ENCODE results near the gene GMDS.

GMDS gene

DNA sequence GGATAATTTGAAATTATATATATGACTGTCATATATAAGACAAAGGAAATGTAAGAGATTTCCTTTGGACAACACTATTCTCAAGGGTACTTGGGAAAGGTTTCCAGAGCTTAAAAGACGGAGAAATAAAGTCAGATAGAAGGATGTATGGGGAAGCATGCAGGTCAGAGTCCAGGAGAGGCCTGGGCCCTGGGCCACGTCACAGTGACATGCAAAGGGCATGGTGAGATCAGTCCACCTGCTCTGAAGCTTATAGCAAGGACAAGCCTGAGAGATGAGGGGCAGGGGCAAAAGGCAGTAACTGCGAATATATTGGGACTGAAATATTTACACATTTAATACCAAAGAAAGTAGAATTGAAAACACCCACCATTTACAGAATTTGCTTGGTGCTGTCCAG is 24.6 kb upstream of the GMDS start:
- TF ChIP-seq, protein P1, sequence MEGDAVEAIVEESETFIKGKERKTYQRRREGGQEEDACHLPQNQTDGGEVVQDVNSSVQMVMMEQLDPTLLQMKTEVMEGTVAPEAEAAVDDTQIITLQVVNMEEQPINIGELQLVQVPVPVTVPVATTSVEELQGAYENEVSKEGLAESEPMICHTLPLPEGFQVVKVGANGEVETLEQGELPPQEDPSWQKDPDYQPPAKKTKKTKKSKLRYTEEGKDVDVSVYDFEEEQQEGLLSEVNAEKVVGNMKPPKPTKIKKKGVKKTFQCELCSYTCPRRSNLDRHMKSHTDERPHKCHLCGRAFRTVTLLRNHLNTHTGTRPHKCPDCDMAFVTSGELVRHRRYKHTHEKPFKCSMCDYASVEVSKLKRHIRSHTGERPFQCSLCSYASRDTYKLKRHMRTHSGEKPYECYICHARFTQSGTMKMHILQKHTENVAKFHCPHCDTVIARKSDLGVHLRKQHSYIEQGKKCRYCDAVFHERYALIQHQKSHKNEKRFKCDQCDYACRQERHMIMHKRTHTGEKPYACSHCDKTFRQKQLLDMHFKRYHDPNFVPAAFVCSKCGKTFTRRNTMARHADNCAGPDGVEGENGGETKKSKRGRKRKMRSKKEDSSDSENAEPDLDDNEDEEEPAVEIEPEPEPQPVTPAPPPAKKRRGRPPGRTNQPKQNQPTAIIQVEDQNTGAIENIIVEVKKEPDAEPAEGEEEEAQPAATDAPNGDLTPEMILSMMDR (IDR thresholded peaks at IDR 0.05; ENCODE audit: low read depth, low read length): no peak
- Histone ChIP-seq H3K4me1 (no peaks in the 10 kb centered on the region), H3K9me3 (no peaks in the 10 kb centered on the region; the same call in 1 of the 2 replicates), H3K36me3 (no peaks in the 10 kb centered on the region), H3K27me3 (no peaks in the 10 kb centered on the region), H3K4me3 (ENCODE audit: low read depth, low read length) (no peak overlapping the region)
- DNase-seq: no peak

DNA sequence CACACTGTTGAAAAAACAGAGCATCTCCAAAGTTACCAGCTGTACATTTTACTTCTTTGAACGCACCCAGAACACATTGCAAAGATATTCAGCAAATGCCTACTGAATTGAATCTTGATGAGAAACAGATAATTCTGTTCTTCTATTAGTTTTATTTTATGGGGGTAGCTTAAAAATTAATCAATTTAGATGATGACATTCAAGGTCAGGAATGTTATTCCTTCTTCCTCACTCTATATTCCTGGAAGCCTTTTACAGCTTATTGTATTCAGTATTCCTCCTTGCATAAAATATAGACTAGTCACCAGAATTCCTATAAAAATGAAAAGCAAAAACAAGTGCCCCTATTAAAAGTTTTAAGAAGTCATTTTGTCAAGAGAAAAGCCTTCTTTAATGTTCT is 21.4 kb upstream of the GMDS start:
- no peak overlapping the region for H3K4me3 ChIP-seq (ENCODE audit: low read depth, low read length)
- DNase-seq: no peak

DNA sequence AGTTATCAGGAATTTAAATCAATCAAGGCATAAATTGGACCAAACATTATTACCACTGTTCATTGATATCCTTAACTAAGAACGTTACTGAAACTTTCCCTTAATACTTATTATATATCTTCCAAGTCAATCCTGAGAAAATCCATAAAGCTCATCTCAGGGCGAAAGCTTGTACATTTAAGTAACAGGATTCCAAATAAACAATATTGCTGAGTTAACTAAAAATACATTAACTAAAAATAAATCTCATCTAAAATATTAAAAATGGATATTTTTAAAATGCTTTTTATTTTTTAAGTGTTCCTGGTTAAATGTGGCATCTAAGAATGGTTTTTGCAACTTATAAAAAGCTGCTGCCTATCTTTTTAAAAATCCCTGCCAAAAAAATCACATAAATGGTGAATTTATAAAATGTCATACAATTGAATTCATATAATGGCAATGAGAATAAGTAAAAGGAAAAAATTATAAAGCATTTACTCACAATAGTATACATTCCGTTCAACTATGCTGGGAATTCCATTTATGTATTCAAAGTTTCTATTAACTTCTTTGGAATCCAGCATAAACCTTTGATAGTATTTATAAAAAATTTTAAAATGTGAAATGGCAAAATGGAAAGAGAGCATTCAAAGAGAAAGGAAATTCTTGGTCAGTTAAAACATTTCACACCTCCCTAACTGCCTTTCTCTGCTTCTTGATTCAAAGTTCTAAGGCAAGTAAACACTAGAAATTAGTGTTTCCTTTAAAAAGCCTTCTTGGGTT is 20.8 kb upstream of the GMDS start:
- no peaks in the 10 kb centered on the region for H3K36me3 ChIP-seq
- TF ChIP-seq, protein P1 (IDR thresholded peaks at IDR 0.05; ENCODE audit: low read depth, low read length): no peak
- no peak overlapping the region for H3K4me3 ChIP-seq (ENCODE audit: low read depth, low read length)
- no peaks in the 10 kb centered on the region; the same call in 1 of the 2 replicates for H3K9me3 ChIP-seq
- DNase-seq: no peak
- H3K27me3 ChIP-seq: no peaks in the 10 kb centered on the region
- H3K4me1 ChIP-seq: no peaks in the 10 kb centered on the region

More for the DNA sequence above, 21.4 kb upstream of the GMDS start:
- no peaks in the 10 kb centered on the region for H3K4me1 ChIP-seq
- TF ChIP-seq, protein P1 (IDR thresholded peaks at IDR 0.05; ENCODE audit: low read depth, low read length): no peak
- H3K27me3 ChIP-seq: no peaks in the 10 kb centered on the region
- no peaks in the 10 kb centered on the region for H3K36me3 ChIP-seq
- no peaks in the 10 kb centered on the region; the same call in 1 of the 2 replicates for H3K9me3 ChIP-seq

DNA sequence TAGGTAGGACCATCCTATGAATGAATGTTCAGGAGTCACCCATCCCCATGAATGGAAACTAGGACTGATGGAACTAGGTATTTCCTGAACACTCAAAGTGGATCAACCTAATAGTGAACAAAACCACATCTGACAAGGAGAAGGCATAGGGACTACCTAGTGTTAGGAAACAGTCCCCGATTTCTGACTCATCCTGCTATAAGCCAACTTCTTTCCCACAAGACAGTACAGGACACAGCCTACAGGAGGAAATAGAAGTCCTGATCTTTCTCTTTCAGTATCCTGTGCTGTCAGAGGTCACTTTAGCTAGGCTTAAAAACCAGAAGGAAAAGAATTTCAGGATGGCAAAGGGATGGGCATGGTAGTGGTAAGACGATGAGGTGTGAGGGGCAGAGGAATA is 19.5 kb upstream of the GMDS start:
- H3K4me1 ChIP-seq: no peaks in the 10 kb centered on the region
- no peaks in the 10 kb centered on the region; the same call in 1 of the 2 replicates for H3K9me3 ChIP-seq
- TF ChIP-seq, protein P1 (IDR thresholded peaks at IDR 0.05; ENCODE audit: low read depth, low read length): no peak
- H3K4me3 ChIP-seq (ENCODE audit: low read depth, low read length): no peak overlapping the region
- DNase-seq: no peak
- no peaks in the 10 kb centered on the region for H3K36me3 ChIP-seq
- no peaks in the 10 kb centered on the region for H3K27me3 ChIP-seq

DNA sequence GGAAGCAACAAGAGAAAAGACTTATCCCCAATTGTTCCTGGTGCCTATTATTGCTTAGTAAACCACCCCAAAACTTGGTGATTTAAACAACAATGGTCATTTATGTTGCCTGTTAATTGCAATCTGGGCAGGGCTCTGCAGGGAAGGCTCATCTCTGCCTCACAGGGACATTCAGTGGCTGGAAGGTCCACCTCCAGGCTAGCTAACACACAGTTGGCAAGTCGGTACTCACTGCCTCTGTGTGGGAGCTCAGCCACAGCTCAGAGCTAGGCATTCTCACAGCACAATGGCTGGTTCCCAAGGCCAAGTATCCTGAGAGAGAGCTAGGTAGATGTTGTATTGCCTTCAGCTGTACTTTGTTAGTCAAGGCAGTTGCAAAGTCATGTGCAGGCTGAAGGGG is 18.5 kb upstream of the GMDS start:
- Histone ChIP-seq H3K4me1 (no peaks in the 10 kb centered on the region), H3K36me3 (no peaks in the 10 kb centered on the region), H3K27me3 (no peaks in the 10 kb centered on the region), H3K9me3 (no peaks in the 10 kb centered on the region), H3K4me3 (ENCODE audit: low read depth, low read length) (no peak overlapping the region)
- TF ChIP-seq, protein P1 (IDR thresholded peaks at IDR 0.05; ENCODE audit: low read depth, low read length): no peak
- no peak for DNase-seq

DNA sequence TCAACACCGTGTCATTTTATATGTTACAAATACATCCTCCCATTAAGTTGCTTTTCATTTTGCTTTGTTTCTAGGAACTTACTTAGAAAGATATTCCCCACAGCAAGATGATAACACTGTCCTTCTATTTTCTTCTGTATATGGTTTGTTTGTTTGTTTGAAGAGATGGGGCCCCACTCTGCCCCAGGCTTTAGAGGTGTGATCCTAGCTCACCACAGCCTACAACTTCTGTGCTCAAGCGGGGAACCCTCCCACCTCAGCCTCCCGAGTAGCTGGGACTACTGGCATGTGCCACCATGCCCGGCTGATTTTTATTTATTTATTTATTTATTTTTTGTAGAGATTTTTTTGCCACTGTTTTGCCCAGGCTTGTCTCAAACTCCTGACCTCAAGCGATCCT is 14.2 kb upstream of the GMDS start:
- H3K9me3 ChIP-seq: no peaks in the 10 kb centered on the region
- H3K4me1 ChIP-seq: no peaks in the 10 kb centered on the region
- H3K4me3 ChIP-seq (ENCODE audit: low read depth, low read length): no peak overlapping the region
- no peaks in the 10 kb centered on the region for H3K36me3 ChIP-seq
- H3K27me3 ChIP-seq: no peaks in the 10 kb centered on the region
- TF ChIP-seq, protein P1 (IDR thresholded peaks at IDR 0.05; ENCODE audit: low read depth, low read length): no peak
- no peak for DNase-seq
